Measurements from ENCODE around the gene SDK2.
A peak's percentile ranks its signal among the peaks of the same experiment; 100 is the strongest.

DNA sequence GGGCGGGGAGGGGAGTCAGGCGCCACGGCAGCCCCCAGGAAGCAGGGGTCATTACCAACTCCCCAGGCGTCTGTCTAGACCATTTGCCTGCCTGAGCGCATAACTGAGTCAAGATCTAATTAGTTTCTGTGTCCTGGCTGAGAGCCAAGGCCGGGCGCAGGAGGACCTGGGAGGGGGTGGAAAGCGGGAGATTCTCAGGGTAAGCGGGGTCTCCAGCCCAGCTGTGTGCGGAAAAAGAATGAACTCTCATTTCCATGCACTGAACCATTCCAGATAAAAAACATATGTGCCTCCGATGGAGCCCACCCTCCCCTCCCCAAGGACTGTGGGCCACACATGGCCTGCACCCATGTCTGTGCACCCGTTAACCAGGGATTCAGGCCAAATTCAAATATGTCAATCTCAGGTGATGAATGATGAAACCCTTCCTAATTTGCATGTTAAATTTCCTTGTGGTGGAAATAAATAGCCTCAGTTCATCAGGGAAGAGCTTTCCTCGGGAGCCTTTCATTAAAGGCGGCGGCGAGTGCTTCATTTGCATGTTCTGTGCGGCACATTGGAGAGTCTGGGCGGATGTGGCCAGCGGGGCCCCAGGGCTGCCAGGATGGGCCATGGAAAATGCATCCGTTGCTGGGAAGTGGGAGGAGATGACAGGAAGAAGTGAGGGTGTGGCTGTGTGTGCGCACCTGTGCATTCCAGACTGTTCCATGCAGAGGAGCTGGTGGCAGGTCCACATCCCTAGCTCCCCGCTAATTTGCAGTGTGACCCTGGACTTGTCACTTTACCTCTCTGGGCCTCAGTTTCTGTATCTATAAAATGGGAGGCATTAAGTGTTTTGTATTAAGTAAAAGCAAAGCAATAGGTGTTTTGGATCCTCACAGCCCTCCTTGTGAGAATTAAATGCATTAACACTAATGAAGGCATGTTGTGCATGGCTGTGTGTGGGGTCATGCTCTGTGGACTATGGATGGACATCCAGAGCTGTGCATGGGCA, 151.1 kb downstream of the SDK2 start:
- TF ChIP-seq, protein P1, sequence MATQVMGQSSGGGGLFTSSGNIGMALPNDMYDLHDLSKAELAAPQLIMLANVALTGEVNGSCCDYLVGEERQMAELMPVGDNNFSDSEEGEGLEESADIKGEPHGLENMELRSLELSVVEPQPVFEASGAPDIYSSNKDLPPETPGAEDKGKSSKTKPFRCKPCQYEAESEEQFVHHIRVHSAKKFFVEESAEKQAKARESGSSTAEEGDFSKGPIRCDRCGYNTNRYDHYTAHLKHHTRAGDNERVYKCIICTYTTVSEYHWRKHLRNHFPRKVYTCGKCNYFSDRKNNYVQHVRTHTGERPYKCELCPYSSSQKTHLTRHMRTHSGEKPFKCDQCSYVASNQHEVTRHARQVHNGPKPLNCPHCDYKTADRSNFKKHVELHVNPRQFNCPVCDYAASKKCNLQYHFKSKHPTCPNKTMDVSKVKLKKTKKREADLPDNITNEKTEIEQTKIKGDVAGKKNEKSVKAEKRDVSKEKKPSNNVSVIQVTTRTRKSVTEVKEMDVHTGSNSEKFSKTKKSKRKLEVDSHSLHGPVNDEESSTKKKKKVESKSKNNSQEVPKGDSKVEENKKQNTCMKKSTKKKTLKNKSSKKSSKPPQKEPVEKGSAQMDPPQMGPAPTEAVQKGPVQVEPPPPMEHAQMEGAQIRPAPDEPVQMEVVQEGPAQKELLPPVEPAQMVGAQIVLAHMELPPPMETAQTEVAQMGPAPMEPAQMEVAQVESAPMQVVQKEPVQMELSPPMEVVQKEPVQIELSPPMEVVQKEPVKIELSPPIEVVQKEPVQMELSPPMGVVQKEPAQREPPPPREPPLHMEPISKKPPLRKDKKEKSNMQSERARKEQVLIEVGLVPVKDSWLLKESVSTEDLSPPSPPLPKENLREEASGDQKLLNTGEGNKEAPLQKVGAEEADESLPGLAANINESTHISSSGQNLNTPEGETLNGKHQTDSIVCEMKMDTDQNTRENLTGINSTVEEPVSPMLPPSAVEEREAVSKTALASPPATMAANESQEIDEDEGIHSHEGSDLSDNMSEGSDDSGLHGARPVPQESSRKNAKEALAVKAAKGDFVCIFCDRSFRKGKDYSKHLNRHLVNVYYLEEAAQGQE (IDR thresholded peaks at IDR 0.05; ENCODE audit: low read depth, low read length), result no peak
- TF ChIP-seq GATA2 (CRISPR knock-in tag; IDR thresholded peaks at IDR 0.05), result 0 out of 2 replicates have a peak, but pooled peaks have one; percentile 69
